OCI-M1 (cell line): ENCODE measurements around the gene MRPS6.

Experiments used
- DNase-seq: peaks from one replicate; lab custom pipeline; 2025; lab: John Stamatoyannopoulos, UW

The MRPS6 gene

GRCh38 chr21:34073032-34073748, at the start of gene MRPS6, which contains the start of gene SLC5A3:
MRPS6 (plus strand) TSS chr21:34073578; CDS start chr21:34073701, 123 bp downstream.
SLC5A3 (plus strand) TSS chr21:34073578; CDS start chr21:34095199, 21,621 bp downstream.
- peak; percentile 91 for DNase-seq

- no peak for DNase-seq
Observed at GRCh38 chr21:34023691-34024373, 49.5 kb upstream of the MRPS6 start.

- no peak for DNase-seq
Observed at GRCh38 chr21:34024374-34024693, 49.0 kb upstream of the MRPS6 start.

GRCh38 chr21:34027721-34028461, 45.5 kb upstream of the MRPS6 start:
- DNase-seq: no peak

- DNase-seq: peak; percentile 90
Observed at GRCh38 chr21:34029743-34030528, 43.4 kb upstream of the MRPS6 start.

DNA sequence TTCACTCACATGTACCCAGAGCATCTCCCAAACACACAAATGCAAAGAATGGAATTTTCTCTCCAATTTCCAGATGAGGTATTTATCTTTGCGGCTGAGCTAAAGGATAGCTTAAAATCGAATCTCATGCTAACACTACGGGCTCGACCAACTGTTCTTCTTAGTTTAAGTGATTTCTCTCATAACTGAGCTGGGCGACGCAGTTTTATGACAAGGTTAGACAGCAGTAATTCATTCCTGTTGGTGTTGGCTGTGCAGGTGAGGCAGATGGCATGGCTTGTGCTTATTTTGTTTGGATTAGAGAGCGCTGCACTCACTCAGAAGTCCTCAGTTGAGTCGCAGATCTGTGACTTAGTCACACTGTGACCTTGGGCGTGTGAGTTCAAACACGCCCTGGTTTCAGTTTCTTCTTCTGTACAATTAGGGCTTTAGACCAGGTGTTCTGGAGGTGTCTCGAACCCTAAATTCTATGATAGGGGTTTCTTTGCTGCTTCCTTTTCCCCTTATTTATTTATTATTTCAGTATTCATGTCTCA, 41.5 kb upstream of the MRPS6 start:
- DNase-seq: no peak

- peak; percentile 47 for DNase-seq
Observed at GRCh38 chr21:34034369-34035014, 38.9 kb upstream of the MRPS6 start.

DNA sequence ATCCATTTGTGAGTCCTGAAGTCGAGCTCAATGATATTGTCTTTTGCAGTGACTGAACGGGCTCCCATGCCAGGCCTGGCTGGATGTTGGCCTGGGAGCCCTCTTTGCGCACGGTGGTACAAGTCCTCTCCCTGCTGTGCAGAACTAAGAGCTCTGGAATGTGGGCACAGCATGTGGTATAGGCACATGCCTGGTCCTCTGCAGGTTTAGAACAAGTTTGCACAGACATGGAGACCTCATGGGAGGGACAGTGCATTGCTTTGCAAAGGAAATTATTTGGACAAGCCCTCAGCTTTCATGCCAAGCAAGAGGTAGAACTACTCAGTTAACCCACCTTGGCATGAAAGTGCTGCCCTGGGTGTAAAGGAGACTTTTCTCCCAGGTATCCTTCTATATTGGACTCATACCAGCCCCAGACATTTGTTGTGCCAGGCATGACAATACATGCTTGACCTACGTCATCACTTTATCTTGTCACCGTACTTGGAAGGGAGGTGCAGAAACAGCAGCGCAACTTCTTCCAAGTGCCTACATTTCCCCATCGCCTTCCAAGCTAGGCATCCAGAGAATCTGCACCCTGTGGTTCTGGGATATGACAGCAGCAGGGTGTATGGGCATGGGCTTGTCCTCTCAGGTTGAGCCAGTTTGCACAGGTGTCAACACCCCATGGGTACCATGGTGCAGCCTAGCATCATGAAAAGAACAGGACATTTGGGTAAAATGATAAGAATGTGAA, 37.6 kb upstream of the MRPS6 start:
- DNase-seq: no peak

- DNase-seq: no peak
Observed at GRCh38 chr21:34037009-34037795, 36.2 kb upstream of the MRPS6 start.

DNA sequence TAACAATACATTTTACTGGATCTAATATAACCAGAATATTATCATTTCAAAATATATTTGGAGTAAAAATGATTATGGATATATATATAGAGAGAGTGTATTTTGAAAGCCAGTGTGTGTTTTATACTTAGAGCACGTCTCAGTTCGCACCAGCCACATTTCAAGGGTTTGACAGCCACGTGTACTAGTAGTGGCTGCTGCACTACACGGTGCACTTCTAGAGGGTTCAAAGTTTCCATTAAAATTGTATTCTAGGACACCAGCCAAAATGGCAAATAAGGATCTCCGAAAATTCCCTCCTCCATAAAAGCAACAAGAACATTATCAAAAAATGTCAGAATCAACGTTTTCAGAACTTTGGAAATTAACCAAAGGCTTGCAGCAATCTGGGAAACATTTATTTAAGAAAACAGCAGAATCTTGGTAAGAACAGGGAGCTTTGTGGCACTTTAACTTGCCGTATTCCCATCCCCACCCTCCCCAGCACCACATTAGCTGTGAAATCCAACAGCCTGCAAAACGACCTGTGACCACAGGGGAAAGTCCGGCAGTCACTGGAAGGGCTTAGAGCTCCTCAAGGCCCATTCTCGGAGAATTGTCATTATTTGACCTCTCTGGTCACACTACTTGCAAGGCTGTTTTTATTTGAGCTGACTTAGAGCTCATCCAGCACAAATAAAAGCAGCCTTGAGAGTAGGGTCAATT, 33.5 kb upstream of the MRPS6 start:
- no peak for DNase-seq

DNA sequence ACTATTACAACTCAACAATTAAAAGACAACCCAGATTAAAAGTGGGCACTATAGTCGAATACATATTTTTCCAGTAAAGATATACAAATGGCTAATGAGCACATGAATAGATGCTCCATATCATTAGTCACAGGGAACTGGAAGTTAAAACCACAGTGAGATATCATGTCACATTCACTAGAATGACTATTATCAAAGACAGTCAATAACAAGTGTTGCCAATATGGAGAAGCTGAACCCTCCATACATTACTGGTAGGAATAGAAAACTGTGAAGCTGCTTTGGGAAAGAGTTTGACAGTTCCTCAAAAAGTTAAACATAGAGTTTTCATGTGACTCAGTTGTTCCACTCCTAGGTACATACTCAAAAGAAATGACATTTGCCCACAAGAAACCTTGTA, 30.6 kb upstream of the MRPS6 start:
- peak; percentile 67 for DNase-seq

- DNase-seq: no peak
Observed at GRCh38 chr21:34043333-34043732, 30.0 kb upstream of the MRPS6 start.

- DNase-seq: no peak
Observed at GRCh38 chr21:34046917-34047316, 26.5 kb upstream of the MRPS6 start.

- DNase-seq: no peak
Observed at GRCh38 chr21:34047835-34048234, 25.5 kb upstream of the MRPS6 start.

DNA sequence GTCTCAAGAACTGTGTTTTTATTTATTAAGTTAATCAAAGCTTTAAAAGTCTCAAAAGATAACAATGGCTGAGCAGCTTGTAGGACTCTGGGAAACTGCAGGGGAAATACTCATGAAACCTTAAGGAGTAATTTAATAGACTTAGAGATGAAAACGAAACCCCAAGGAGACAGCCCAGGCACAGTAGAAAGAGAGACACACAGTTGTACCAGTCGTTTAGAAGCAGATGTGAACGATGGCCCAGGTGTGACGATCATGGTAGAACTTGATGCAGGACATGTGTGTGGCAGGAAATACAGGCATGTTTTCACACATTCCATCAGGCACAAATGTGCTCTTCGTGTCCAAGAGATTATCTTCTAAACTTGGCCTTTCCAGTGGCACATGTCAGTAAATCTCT, 21.2 kb upstream of the MRPS6 start:
- no peak for DNase-seq

DNA sequence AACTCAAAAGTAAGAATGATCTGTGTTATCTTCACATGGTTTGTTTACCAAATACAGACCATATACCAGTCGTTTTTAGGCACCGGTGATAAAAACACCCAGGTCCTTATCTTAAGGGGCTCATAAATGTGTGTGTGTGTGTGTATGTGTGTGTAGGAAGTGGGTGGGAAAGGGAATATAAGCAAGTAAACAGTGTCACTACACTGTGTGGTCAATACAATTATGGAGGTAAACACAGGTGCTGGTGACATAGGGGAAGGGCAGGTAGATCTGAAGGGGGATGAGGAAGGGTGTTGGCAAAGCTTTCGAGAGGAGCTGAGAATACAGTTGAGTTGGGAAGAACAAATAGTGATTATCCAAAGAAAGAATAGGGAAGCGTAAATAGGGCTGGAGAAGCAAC, 19.1 kb upstream of the MRPS6 start:
- no peak for DNase-seq

- no peak for DNase-seq
Observed at GRCh38 chr21:34055615-34056014, 17.8 kb upstream of the MRPS6 start.

DNA sequence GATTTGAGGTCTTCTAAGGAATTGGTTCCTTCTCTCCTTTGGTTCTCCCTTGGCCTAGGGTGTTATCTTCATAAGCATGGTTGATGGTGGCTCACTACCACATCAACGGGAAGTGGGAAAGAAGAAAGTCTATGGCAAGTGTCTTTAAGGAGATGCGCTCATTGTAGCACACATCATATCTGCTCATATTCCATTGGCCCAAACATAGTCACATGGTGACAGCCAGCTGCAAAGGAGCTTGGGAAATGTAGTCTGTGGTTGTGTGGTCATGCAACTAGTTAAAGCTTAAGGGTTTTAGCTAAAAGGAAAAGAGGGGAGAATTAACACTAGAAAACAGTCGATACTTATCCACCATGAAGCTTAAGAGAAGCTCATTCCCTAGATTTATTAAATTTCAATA, 11.4 kb upstream of the MRPS6 start:
- peak; percentile 59 for DNase-seq

GRCh38 chr21:34065027-34065426, 8.4 kb upstream of the MRPS6 start:
- peak; percentile 26 for DNase-seq
